HCT116 (cell line): ENCODE measurements around the gene SPARCL1. TPM values are rescaled to one million over a fixed set of nuclear protein-coding genes. Genes with fewer than 3 reads are reported as not detected.

ENCODE experiments used
- ATAC-seq: fragments of 200-7000 bp; cut with Tn5 transposase; 2 replicates; pipeline ENCODE4 v1.9.1; 2020; ENCODE audit warnings: mild to moderate bottlenecking, moderate library complexity
- BruUV-seq: library from RNA; stranded (reverse); fragments of 400-500 nt; replicated peaks from 2 replicates; lab custom pipeline; 2021; lab: Mats Ljungman, UMichigan
- CTCF ChIA-PET: fragments of 300-600 bp; sonication (Branson Sonifier 250); formaldehyde crosslinking; loops from one replicate; lab custom pipeline; 2021; ENCODE audit warnings: antibody characterized with exemption; lab: Charles Lee
- POLR2A ChIA-PET: fragments of 300-600, 350-600 bp; sonication (Branson Sonifier 250); formaldehyde crosslinking; loops from one replicate; lab custom pipeline; 2021; ENCODE audit warnings: antibody characterized with exemption; lab: Charles Lee
- RAD21 ChIA-PET, 2 experiments: fragments of 300-600 bp; sonication (Branson Sonifier 250); formaldehyde crosslinking; loops; one replicate each; lab custom pipeline; 2023; ENCODE audit warnings: low total read pairs in 2 of 2; ENCODE audit not compliant: uncharacterized antibody in 2 of 2, unreplicated experiment in 2 of 2, low non-redundant PET in 1 of 2; lab: Charles Lee
- DNase-seq: peaks from one replicate; pipeline ENCODE4 v3.0.0-alpha.2; 2010; ENCODE audit warnings: low read depth, low spot score
- H2AFZ ChIP-seq: fragments of 200-600 bp; shearing (Covaris generic), sonication (generic); 2 replicates; pipeline ENCODE4 v1.6.1; 2017; ENCODE audit warnings: low read depth, mixed run types, mixed read lengths, antibody characterized with exemption, low read length; ENCODE audit not compliant: poor library complexity, severe bottlenecking
- H3K27ac ChIP-seq: 2 replicates; pipeline ENCODE4 v1.5.1; 2012; ENCODE audit warnings: low read depth, low read length
- H3K27me3 ChIP-seq: fragments of 200-600 bp; sonication (generic); 2 replicates; pipeline ENCODE4 v1.6.1; 2016; ENCODE audit warnings: mixed run types, low read length, mixed read lengths; ENCODE audit not compliant: insufficient read depth
- H3K36me3 ChIP-seq, 2 experiments: fragments of 200-500 bp in 1 of 2; fragments of 200-600 bp in 1 of 2; sonication (Bioruptor generic) in 1 of 2; sonication (generic) in 1 of 2; 2 replicates each; pipeline versions ENCODE4 v1.5.1 to v1.6.1; 2014 to 2016; ENCODE audit warnings: low read length in 2 of 2, inconsistent platforms in 1 of 2, mixed read lengths in 1 of 2, mixed run types in 1 of 2; ENCODE audit not compliant: insufficient read depth in 2 of 2, control insufficient read depth in 1 of 2
- H3K4me1 ChIP-seq, 2 experiments: fragments of 200-600 bp in 1 of 2; sonication (generic) in 1 of 2; 2 replicates each; pipeline versions ENCODE4 v1.5.1 to v1.6.1; 2012 to 2017; ENCODE audit warnings: low read length in 2 of 2, inconsistent platforms in 1 of 2, mild to moderate bottlenecking in 1 of 2, mixed read lengths in 1 of 2, mixed run types in 1 of 2, moderate library complexity in 1 of 2; ENCODE audit not compliant: insufficient read depth in 2 of 2, control insufficient read depth in 1 of 2
- H3K4me2 ChIP-seq: fragments of 200-600 bp; sonication (generic); 2 replicates; pipeline ENCODE4 v1.6.1; 2017; ENCODE audit warnings: mixed run types, low read length, mixed read lengths
- H3K4me3 ChIP-seq, 2 experiments: fragments of 200-600 bp in 1 of 2; sonication (generic) in 1 of 2; replicated peaks in 1 of 2; 2 replicates each; pipeline ENCODE4 v1.5.1; 2011 to 2016; ENCODE audit warnings: low read length in 2 of 2, control low read depth in 1 of 2, low read depth in 1 of 2, mild to moderate bottlenecking in 1 of 2, mixed read lengths in 1 of 2, mixed run types in 1 of 2
- H3K79me2 ChIP-seq: fragments of 200-600 bp; sonication (generic); 2 replicates; pipeline ENCODE4 v1.6.1; 2017; ENCODE audit warnings: mild to moderate bottlenecking, mixed run types, low read length, moderate library complexity, mixed read lengths; ENCODE audit not compliant: insufficient read depth
- H3K9ac ChIP-seq: fragments of 200-600 bp; sonication (generic); 2 replicates; pipeline ENCODE4 v1.6.1; 2016; ENCODE audit warnings: low read length, mixed read lengths
- H3K9me2 ChIP-seq: fragments of 200-600 bp; sonication (generic), shearing (Covaris generic); 2 replicates; pipeline ENCODE4 v1.6.1; 2017; ENCODE audit warnings: mixed run types, mild to moderate bottlenecking, moderate library complexity; ENCODE audit not compliant: insufficient read depth
- H3K9me3 ChIP-seq, 2 experiments: fragments of 200-500 bp in 1 of 2; fragments of 200-600 bp in 1 of 2; sonication (Bioruptor generic) in 1 of 2; sonication (generic) in 1 of 2; 2 replicates each; pipeline ENCODE4 v1.6.1; 2014 to 2017; ENCODE audit warnings: low read length in 2 of 2, mixed read lengths in 2 of 2, inconsistent platforms in 1 of 2, low read depth in 1 of 2, mild to moderate bottlenecking in 1 of 2, mixed run types in 1 of 2, moderate library complexity in 1 of 2; ENCODE audit not compliant: control insufficient read depth in 1 of 2, insufficient read depth in 1 of 2
- H4K20me1 ChIP-seq: fragments of 200-600 bp; sonication (generic), shearing (Covaris generic); 2 replicates; pipeline ENCODE4 v1.6.1; 2017; ENCODE audit warnings: mixed run types, mild to moderate bottlenecking, moderate library complexity; ENCODE audit not compliant: insufficient read depth
- ATF3 ChIP-seq: IDR thresholded peaks from 2 replicates; pipeline ENCODE4 v1.6.1; 2012
- CBX3 ChIP-seq: IDR thresholded peaks from 2 replicates; pipeline ENCODE4 v1.6.1; 2012; ENCODE audit warnings: low read depth
- CTCF ChIP-seq, 3 experiments: fragments of 200-600 bp in 1 of 3; sonication (generic) in 1 of 3; IDR thresholded peaks in 2 of 3; conservative IDR thresholded peaks in 1 of 3; 2 replicates each; pipeline ENCODE4 v1.5.1; 2012 to 2017; ENCODE audit warnings: low read depth in 2 of 3, low read length in 2 of 3, antibody characterized with exemption in 1 of 3, borderline replicate concordance in 1 of 3, control low read depth in 1 of 3, mild to moderate bottlenecking in 1 of 3, mixed read lengths in 1 of 3, mixed run types in 1 of 3, moderate library complexity in 1 of 3; ENCODE audit not compliant: insufficient read depth in 1 of 3
- EGR1 ChIP-seq: IDR thresholded peaks from 2 replicates; pipeline ENCODE4 v1.6.1; 2012; ENCODE audit warnings: low read depth
- ELF1 ChIP-seq: IDR thresholded peaks from 2 replicates; pipeline ENCODE4 v1.6.1; 2012; ENCODE audit warnings: low read depth, borderline replicate concordance
- FOSL1 ChIP-seq: IDR thresholded peaks from 2 replicates; pipeline ENCODE4 v1.6.1; 2012; ENCODE audit warnings: low read depth
- MAX ChIP-seq: IDR thresholded peaks from 2 replicates; pipeline ENCODE4 v1.6.1; 2012
- POLR2A ChIP-seq: IDR thresholded peaks from 2 replicates; pipeline ENCODE4 v1.7.0; 2011; ENCODE audit warnings: borderline replicate concordance; ENCODE audit not compliant: insufficient read depth, insufficient read length; ENCODE audit errors: extremely low read depth
- POLR2AphosphoS5 ChIP-seq: IDR thresholded peaks from 2 replicates; pipeline ENCODE4 v1.6.1; 2011; ENCODE audit warnings: mild to moderate bottlenecking, low read depth, low read length, moderate library complexity
- RAD21 ChIP-seq: IDR thresholded peaks from 2 replicates; pipeline ENCODE4 v1.6.1; 2012; ENCODE audit warnings: low read depth, mild to moderate bottlenecking
- SRF ChIP-seq: IDR thresholded peaks from 2 replicates; pipeline ENCODE4 v1.6.1; 2012; ENCODE audit warnings: low read depth
- TCF7L2 ChIP-seq: IDR thresholded peaks from 2 replicates; pipeline ENCODE4 v1.7.0; 2011; ENCODE audit warnings: borderline replicate concordance, inconsistent platforms; ENCODE audit not compliant: insufficient read depth, insufficient read length; ENCODE audit errors: extremely low read depth
- intact Hi-C: fragments of 100-400 bp; cut with micrococcal nuclease; formaldehyde crosslinking; loops from 2 replicates; pipeline ENCODE4 v1.10.0; 2022
- total RNA-seq: library from RNA; stranded (reverse); gene quantifications from one replicate; pipeline ENCODE4 v1.2.1, GENCODE V29; 2021; ENCODE audit not compliant: unreplicated experiment

Gene SPARCL1
- total RNA-seq, 1 experiment from 2014 or later = 0.96 TPM

- Histone ChIP-seq H3K36me3 (no peaks in the 10 kb centered on the region), H3K27ac (no peak overlapping the region), H3K9me2 (no peaks in the 10 kb centered on the region), H3K4me1 (no peaks in the 10 kb centered on the region), H3K79me2 (no peaks in the 10 kb centered on the region), H3K4me3 (no peak overlapping the region), H3K27me3 (no peaks in the 10 kb centered on the region), H3K9ac (no peak overlapping the region), H3K4me2 (no peak overlapping the region), H4K20me1 (no peaks in the 10 kb centered on the region), H2AFZ (no peak overlapping the region), H3K9me3 (no peaks in the 10 kb centered on the region)
- CTCF ChIA-PET = no interaction called here
- no TSS peak for BruUV-seq
- RAD21 ChIA-PET = no interaction called here
- POLR2A ChIA-PET = no interaction called here
- no peak for ATAC-seq
- TF ChIP-seq ATF3 (no peak), EGR1 (no peak), CBX3 (no peak), CTCF (IDR thresholded peaks at IDR 0.05 in 2 of 3, conservative IDR thresholded peaks at IDR 0.05 in 1 of 3; ENCODE audit: borderline replicate concordance in 1 of 3, insufficient read depth in 1 of 3, low read depth in 2 of 3, low read length in 2 of 3) (no peak), RAD21 (no peak), POLR2AphosphoS5 (no peak), FOSL1 (no peak), ELF1 (no peak), MAX (no peak), SRF (no peak), POLR2A (no peak), TCF7L2 (no peak)
- intact Hi-C loops = no loop called here
- DNase-seq = no peak
Measured at GRCh38 chr4:87575408-87575807, 46.2 kb upstream of the SPARCL1 start.
